GM12801 (cell line): Measurements from ENCODE around the gene OR4M2.
"Not testable (repeated sequence)": the region's sequence is repeated elsewhere in the genome, so short reads cannot be mapped to it uniquely, and the experiment has no call there.

ENCODE experiments used
- TF ChIP-seq, protein P1 (sequence below): IDR thresholded peaks from one replicate; pipeline ENCODE4 v1.5.1; 2011; ENCODE audit warnings: control low read depth; ENCODE audit not compliant: insufficient read length; ENCODE audit errors: extremely low read depth

The OR4M2 gene, protein sequence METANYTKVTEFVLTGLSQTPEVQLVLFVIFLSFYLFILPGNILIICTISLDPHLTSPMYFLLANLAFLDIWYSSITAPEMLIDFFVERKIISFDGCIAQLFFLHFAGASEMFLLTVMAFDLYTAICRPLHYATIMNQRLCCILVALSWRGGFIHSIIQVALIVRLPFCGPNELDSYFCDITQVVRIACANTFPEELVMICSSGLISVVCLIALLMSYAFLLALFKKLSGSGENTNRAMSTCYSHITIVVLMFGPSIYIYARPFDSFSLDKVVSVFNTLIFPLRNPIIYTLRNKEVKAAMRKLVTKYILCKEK

GRCh38 chr15:22080227-22080626, at the start of gene OR4M2:
Gene OR4M2, plus strand, starts transcription at chr15:22080527. Its CDS starts 98 bp downstream, at chr15:22080625.
- TF ChIP-seq, protein P1, sequence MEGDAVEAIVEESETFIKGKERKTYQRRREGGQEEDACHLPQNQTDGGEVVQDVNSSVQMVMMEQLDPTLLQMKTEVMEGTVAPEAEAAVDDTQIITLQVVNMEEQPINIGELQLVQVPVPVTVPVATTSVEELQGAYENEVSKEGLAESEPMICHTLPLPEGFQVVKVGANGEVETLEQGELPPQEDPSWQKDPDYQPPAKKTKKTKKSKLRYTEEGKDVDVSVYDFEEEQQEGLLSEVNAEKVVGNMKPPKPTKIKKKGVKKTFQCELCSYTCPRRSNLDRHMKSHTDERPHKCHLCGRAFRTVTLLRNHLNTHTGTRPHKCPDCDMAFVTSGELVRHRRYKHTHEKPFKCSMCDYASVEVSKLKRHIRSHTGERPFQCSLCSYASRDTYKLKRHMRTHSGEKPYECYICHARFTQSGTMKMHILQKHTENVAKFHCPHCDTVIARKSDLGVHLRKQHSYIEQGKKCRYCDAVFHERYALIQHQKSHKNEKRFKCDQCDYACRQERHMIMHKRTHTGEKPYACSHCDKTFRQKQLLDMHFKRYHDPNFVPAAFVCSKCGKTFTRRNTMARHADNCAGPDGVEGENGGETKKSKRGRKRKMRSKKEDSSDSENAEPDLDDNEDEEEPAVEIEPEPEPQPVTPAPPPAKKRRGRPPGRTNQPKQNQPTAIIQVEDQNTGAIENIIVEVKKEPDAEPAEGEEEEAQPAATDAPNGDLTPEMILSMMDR = not testable (repeated sequence)
